ENCODE results near the gene ZNF468. TPM values are rescaled to one million over a fixed set of nuclear protein-coding genes. Genes with fewer than 3 reads are reported as not detected.
A peak's percentile ranks its signal among the peaks of the same experiment; 100 is the strongest.
"Not testable (repeated sequence)": the region's sequence is repeated elsewhere in the genome, so short reads cannot be mapped to it uniquely, and the experiment has no call there.

ZNF468 gene
- polyA plus RNA-seq, 1 experiment, result 11.1 TPM

- TF ChIP-seq CTCF (IDR thresholded peaks at IDR 0.05; ENCODE audit: insufficient read depth, low read depth, low read length), result no peak
- H3K27me3 ChIP-seq (ENCODE audit: control insufficient read depth, insufficient read depth, low read length), result no peaks in the 10 kb centered on the region
- ChIA-PET CTCF (no interaction called here), POLR2A (no interaction called here)
- DNase-seq (ENCODE audit: low read depth), result no peak
- H3K36me3 ChIP-seq (ENCODE audit: control insufficient read depth, insufficient read depth, low read length), result no peaks in the 10 kb centered on the region
- no peak overlapping the region for H3K4me3 ChIP-seq (ENCODE audit: low read depth, low read length)
Observed at GRCh38 chr19:52871466-52871865, 14.0 kb upstream of the ZNF468 start.

GRCh38 chr19:52868031-52868430 is 10.6 kb upstream of the ZNF468 start:
- H3K27me3 ChIP-seq (ENCODE audit: control insufficient read depth, insufficient read depth, low read length); POLR2A ChIA-PET; H3K4me3 ChIP-seq (ENCODE audit: low read depth, low read length); CTCF ChIA-PET; DNase-seq (ENCODE audit: low read depth); H3K36me3 ChIP-seq (ENCODE audit: control insufficient read depth, insufficient read depth, low read length): not testable (repeated sequence)

- peak overlapping the region; percentile 65 for H3K4me3 ChIP-seq (ENCODE audit: low read depth, low read length)
- DNase-seq (ENCODE audit: low read depth); H3K36me3 ChIP-seq (ENCODE audit: control insufficient read depth, insufficient read depth, low read length); POLR2A ChIA-PET; H3K27me3 ChIP-seq (ENCODE audit: control insufficient read depth, insufficient read depth, low read length): not testable (repeated sequence)
- CTCF ChIA-PET, result interaction anchor here (0.6 kb wide), 1 partner anchor 165 kb away, joined by 4 read pairs; no protein-coding TSS in a partner anchor
Observed at GRCh38 chr19:52856540-52857377, 660 bp downstream of the ZNF468 start.

- DNase-seq (ENCODE audit: low read depth); POLR2A ChIA-PET; H3K4me3 ChIP-seq (ENCODE audit: low read depth, low read length); H3K27me3 ChIP-seq (ENCODE audit: control insufficient read depth, insufficient read depth, low read length); CTCF ChIA-PET: not testable (repeated sequence)
- H3K36me3 ChIP-seq (ENCODE audit: control insufficient read depth, insufficient read depth, low read length), result peaks cover 14% of the 10 kb centered on the region
Observed at GRCh38 chr19:52847352-52847751, 10.1 kb downstream of the ZNF468 start.

GRCh38 chr19:52840825-52841465 is 16.5 kb downstream of the ZNF468 start:
- H3K36me3 ChIP-seq (ENCODE audit: control insufficient read depth, insufficient read depth, low read length); DNase-seq (ENCODE audit: low read depth); H3K27me3 ChIP-seq (ENCODE audit: control insufficient read depth, insufficient read depth, low read length); CTCF ChIA-PET; POLR2A ChIA-PET; H3K4me3 ChIP-seq (ENCODE audit: low read depth, low read length): not testable (repeated sequence)

- POLR2A ChIA-PET; H3K36me3 ChIP-seq (ENCODE audit: control insufficient read depth, insufficient read depth, low read length); CTCF ChIA-PET; DNase-seq (ENCODE audit: low read depth); H3K27me3 ChIP-seq (ENCODE audit: control insufficient read depth, insufficient read depth, low read length); H3K4me3 ChIP-seq (ENCODE audit: low read depth, low read length): not testable (repeated sequence)
Observed at GRCh38 chr19:52834289-52834688, 23.1 kb downstream of the ZNF468 start.

GRCh38 chr19:52833541-52833940 is 23.9 kb downstream of the ZNF468 start:
- CTCF ChIA-PET; H3K27me3 ChIP-seq (ENCODE audit: control insufficient read depth, insufficient read depth, low read length); POLR2A ChIA-PET; DNase-seq (ENCODE audit: low read depth); H3K36me3 ChIP-seq (ENCODE audit: control insufficient read depth, insufficient read depth, low read length); H3K4me3 ChIP-seq (ENCODE audit: low read depth, low read length): not testable (repeated sequence)

- H3K36me3 ChIP-seq (ENCODE audit: control insufficient read depth, insufficient read depth, low read length); CTCF ChIA-PET; H3K27me3 ChIP-seq (ENCODE audit: control insufficient read depth, insufficient read depth, low read length); H3K4me3 ChIP-seq (ENCODE audit: low read depth, low read length); POLR2A ChIA-PET; DNase-seq (ENCODE audit: low read depth): not testable (repeated sequence)
Observed at GRCh38 chr19:52829866-52830265, 27.6 kb downstream of the ZNF468 start.

- CTCF ChIA-PET, result no interaction called here
Observed at GRCh38 chr19:52825765-52826164, 31.7 kb downstream of the ZNF468 start.

More at GRCh38 chr19:52825765-52826164, 31.7 kb downstream of the ZNF468 start:
- DNase-seq (ENCODE audit: low read depth), result no peak
- Histone ChIP-seq H3K4me3 (ENCODE audit: low read depth, low read length) (no peak overlapping the region), H3K36me3 (ENCODE audit: control insufficient read depth, insufficient read depth, low read length) (no peaks in the 10 kb centered on the region), H3K27me3 (ENCODE audit: control insufficient read depth, insufficient read depth, low read length) (no peaks in the 10 kb centered on the region)
- POLR2A ChIA-PET, result no interaction called here
- TF ChIP-seq CTCF (IDR thresholded peaks at IDR 0.05; ENCODE audit: insufficient read depth, low read depth, low read length), result no peak
